HL-60 (cell line): ENCODE results near the gene PGBD1.

Source experiments
- GABPA ChIP-seq: IDR thresholded peaks from 2 replicates; pipeline ENCODE4 v1.6.1; 2012; ENCODE audit warnings: low read depth
- POLR2AphosphoS5 ChIP-seq: IDR thresholded peaks from 2 replicates; pipeline ENCODE4 v1.6.1; 2012; ENCODE audit warnings: low read depth
- TF ChIP-seq, protein P1 (sequence below): IDR thresholded peaks from one replicate; pipeline ENCODE4 v1.5.1; 2011; ENCODE audit warnings: low read length, control low read depth, inconsistent platforms; ENCODE audit not compliant: insufficient read depth
- TF ChIP-seq, protein P2 (sequence below): IDR thresholded peaks from 2 replicates; pipeline ENCODE4 v1.6.1; 2012; ENCODE audit warnings: low read depth; ENCODE audit not compliant: insufficient replicate concordance

DNA sequence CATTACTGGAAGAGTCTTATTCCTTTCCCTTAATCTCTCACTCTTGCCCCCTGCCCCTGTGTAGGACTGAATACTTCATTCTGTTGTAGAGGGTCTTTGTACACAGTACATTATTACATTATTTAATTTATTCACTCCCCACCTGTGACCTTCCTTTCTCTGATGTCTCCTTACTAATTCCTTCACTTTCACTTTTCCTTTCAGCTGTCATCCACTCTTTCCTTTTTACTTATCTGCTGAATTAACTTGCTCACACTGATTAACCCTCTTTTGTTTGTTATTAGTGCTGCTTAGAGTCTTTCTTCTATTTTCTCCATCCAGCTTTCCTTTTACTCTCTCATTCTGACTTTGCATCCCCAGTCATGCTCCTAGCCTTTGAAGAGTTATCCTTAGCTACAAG is 6.5 kb upstream of the PGBD1 start:
- TF ChIP-seq, protein P1, sequence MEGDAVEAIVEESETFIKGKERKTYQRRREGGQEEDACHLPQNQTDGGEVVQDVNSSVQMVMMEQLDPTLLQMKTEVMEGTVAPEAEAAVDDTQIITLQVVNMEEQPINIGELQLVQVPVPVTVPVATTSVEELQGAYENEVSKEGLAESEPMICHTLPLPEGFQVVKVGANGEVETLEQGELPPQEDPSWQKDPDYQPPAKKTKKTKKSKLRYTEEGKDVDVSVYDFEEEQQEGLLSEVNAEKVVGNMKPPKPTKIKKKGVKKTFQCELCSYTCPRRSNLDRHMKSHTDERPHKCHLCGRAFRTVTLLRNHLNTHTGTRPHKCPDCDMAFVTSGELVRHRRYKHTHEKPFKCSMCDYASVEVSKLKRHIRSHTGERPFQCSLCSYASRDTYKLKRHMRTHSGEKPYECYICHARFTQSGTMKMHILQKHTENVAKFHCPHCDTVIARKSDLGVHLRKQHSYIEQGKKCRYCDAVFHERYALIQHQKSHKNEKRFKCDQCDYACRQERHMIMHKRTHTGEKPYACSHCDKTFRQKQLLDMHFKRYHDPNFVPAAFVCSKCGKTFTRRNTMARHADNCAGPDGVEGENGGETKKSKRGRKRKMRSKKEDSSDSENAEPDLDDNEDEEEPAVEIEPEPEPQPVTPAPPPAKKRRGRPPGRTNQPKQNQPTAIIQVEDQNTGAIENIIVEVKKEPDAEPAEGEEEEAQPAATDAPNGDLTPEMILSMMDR, result no peak
- TF ChIP-seq POLR2AphosphoS5, result no peak
- TF ChIP-seq, protein P2, sequence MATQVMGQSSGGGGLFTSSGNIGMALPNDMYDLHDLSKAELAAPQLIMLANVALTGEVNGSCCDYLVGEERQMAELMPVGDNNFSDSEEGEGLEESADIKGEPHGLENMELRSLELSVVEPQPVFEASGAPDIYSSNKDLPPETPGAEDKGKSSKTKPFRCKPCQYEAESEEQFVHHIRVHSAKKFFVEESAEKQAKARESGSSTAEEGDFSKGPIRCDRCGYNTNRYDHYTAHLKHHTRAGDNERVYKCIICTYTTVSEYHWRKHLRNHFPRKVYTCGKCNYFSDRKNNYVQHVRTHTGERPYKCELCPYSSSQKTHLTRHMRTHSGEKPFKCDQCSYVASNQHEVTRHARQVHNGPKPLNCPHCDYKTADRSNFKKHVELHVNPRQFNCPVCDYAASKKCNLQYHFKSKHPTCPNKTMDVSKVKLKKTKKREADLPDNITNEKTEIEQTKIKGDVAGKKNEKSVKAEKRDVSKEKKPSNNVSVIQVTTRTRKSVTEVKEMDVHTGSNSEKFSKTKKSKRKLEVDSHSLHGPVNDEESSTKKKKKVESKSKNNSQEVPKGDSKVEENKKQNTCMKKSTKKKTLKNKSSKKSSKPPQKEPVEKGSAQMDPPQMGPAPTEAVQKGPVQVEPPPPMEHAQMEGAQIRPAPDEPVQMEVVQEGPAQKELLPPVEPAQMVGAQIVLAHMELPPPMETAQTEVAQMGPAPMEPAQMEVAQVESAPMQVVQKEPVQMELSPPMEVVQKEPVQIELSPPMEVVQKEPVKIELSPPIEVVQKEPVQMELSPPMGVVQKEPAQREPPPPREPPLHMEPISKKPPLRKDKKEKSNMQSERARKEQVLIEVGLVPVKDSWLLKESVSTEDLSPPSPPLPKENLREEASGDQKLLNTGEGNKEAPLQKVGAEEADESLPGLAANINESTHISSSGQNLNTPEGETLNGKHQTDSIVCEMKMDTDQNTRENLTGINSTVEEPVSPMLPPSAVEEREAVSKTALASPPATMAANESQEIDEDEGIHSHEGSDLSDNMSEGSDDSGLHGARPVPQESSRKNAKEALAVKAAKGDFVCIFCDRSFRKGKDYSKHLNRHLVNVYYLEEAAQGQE, result no peak
- no peak for TF ChIP-seq GABPA
